A673 (cell line): Measurements from ENCODE around the gene CIT. TPM values are rescaled to one million over a fixed set of nuclear protein-coding genes. Genes with fewer than 3 reads are reported as not detected.

Source experiments
- BruUV-seq: library from RNA; stranded (reverse); fragments of 400-500 nt; replicated peaks from 2 replicates; lab custom pipeline; 2021; lab: Mats Ljungman, UMichigan
- CTCF ChIA-PET: fragments of 300-600 bp; sonication (Branson Sonifier 250); formaldehyde crosslinking; loops from one replicate; lab custom pipeline; 2022; ENCODE audit warnings: antibody characterized with exemption; lab: Charles Lee
- POLR2A ChIA-PET: fragments of 300-600 bp; sonication (Branson Sonifier 250); formaldehyde crosslinking; loops from one replicate; lab custom pipeline; 2022; ENCODE audit warnings: antibody characterized with exemption; ENCODE audit not compliant: low non-redundant PET; lab: Charles Lee
- DNase-seq: peaks from one replicate; pipeline ENCODE4 v3.0.0-alpha.2; 2015; ENCODE audit warnings: low spot score
- H3K27ac ChIP-seq: fragments of 200-600 bp; sonication (generic); 2 replicates; pipeline ENCODE4 v1.5.1; 2016; ENCODE audit warnings: mixed run types, low read depth, mild to moderate bottlenecking, mixed read lengths, antibody characterized with exemption, low read length; ENCODE audit not compliant: poor library complexity, severe bottlenecking
- H3K27me3 ChIP-seq: fragments of 200-600 bp; sonication (generic); replicated peaks from 2 replicates; pipeline ENCODE4 v1.6.1; 2017; ENCODE audit warnings: mixed run types, low read depth, mild to moderate bottlenecking, mixed read lengths, antibody characterized with exemption, low read length; ENCODE audit not compliant: insufficient read depth, poor library complexity
- H3K36me3 ChIP-seq: fragments of 200-600 bp; sonication (generic); 2 replicates; pipeline ENCODE4 v1.6.1; 2016; ENCODE audit warnings: mixed run types, mild to moderate bottlenecking, mixed read lengths, antibody characterized with exemption, low read length; ENCODE audit not compliant: insufficient read depth, poor library complexity, severe bottlenecking
- H3K4me1 ChIP-seq: fragments of 200-600 bp; sonication (generic); 2 replicates; pipeline ENCODE4 v1.6.1; 2017; ENCODE audit warnings: mixed run types, mild to moderate bottlenecking, mixed read lengths, antibody characterized with exemption, low read length; ENCODE audit not compliant: insufficient read depth, poor library complexity, severe bottlenecking
- H3K4me3 ChIP-seq: fragments of 200-600 bp; sonication (generic); 2 replicates; pipeline ENCODE4 v1.5.1; 2016; ENCODE audit warnings: low read depth, mixed run types, mild to moderate bottlenecking, mixed read lengths, low read length; ENCODE audit not compliant: poor library complexity, severe bottlenecking
- H3K9me3 ChIP-seq: fragments of 200-600 bp; sonication (generic); 2 replicates; pipeline ENCODE4 v1.6.1; 2016; ENCODE audit warnings: mixed run types, low read depth, mild to moderate bottlenecking, mixed read lengths, antibody characterized with exemption, low read length; ENCODE audit not compliant: poor library complexity, severe bottlenecking
- CTCF ChIP-seq: fragments of 300-800, 200-600 bp; sonication (generic); conservative IDR thresholded peaks from 2 replicates; pipeline ENCODE4 v1.5.1; 2017; ENCODE audit warnings: low read depth, mild to moderate bottlenecking, antibody characterized with exemption, low read length, moderate library complexity, mixed read lengths
- EZH2 ChIP-seq: fragments of 200-600 bp; sonication (generic); IDR thresholded peaks from 2 replicates; pipeline ENCODE4 v1.6.1; 2017; ENCODE audit warnings: borderline replicate concordance, low read depth, mild to moderate bottlenecking, mixed read lengths, antibody characterized with exemption, low read length; ENCODE audit not compliant: poor library complexity, severe bottlenecking
- intact Hi-C: fragments of 100-400 bp; cut with micrococcal nuclease; formaldehyde crosslinking; loops from one replicate; pipeline ENCODE4 v1.10.0; 2022; ENCODE audit not compliant: unreplicated experiment
- total RNA-seq: library from RNA; stranded (reverse); gene quantifications from 2 replicates; pipeline ENCODE4 v1.2.3, GENCODE V29; 2021

CIT gene
- total RNA-seq, 1 experiment from 2014 or later: 62.4 TPM

DNA sequence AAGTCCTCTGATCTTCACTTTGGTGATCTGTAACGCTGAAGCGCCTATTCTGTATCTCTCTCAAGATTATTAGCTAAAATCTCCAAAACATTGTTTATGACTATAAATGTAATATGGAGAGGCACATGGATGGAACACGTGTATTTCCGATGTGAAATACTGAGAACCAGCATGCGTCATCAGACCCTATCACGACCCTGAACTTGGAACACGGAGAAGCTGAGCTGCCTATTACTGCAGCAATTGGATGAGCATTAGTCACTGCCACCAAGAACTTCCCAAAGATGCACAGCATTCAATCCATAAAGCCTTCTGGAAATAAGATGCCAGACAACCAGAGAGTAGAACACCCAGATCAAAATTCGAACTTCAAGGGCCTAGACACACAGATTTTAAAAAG, 147.2 kb downstream of the CIT start:
- Histone ChIP-seq H3K27me3 (no peaks in the 10 kb centered on the region), H3K36me3 (peaks cover 8% of the 10 kb centered on the region), H3K4me3 (no peak overlapping the region), H3K27ac (no peak overlapping the region), H3K9me3 (no peaks in the 10 kb centered on the region), H3K4me1 (no peaks in the 10 kb centered on the region)
- no peak for TF ChIP-seq EZH2
- TF ChIP-seq CTCF: no peak
- ChIA-PET CTCF (interaction anchor here (0.6 kb wide), 1 partner anchor 52 kb away, joined by 4 read pairs; no protein-coding TSS in a partner anchor), POLR2A (no interaction called here)
- BruUV-seq: no TSS peak
- no peak for DNase-seq
- intact Hi-C loops: no loop called here

- DNase-seq: no peak
- Histone ChIP-seq H3K4me3 (no peak overlapping the region), H3K27me3 (no peaks in the 10 kb centered on the region), H3K36me3 (peaks cover 4% of the 10 kb centered on the region), H3K27ac (no peak overlapping the region), H3K4me1 (no peaks in the 10 kb centered on the region), H3K9me3 (no peaks in the 10 kb centered on the region)
- ChIA-PET POLR2A (no interaction called here), CTCF (no interaction called here)
- no TSS peak for BruUV-seq
- intact Hi-C loops: no loop called here
- TF ChIP-seq EZH2: no peak
- no peak for TF ChIP-seq CTCF
Measured at GRCh38 chr12:119728444-119728745, 148.7 kb downstream of the CIT start.

- Histone ChIP-seq H3K4me1 (no peaks in the 10 kb centered on the region), H3K9me3 (no peaks in the 10 kb centered on the region), H3K27me3 (no peaks in the 10 kb centered on the region), H3K36me3 (peaks cover 4% of the 10 kb centered on the region), H3K27ac (no peak overlapping the region), H3K4me3 (no peak overlapping the region)
- no TSS peak for BruUV-seq
- ChIA-PET CTCF (no interaction called here), POLR2A (no interaction called here)
- DNase-seq: no peak
- TF ChIP-seq EZH2 (no peak), CTCF (no peak)
- intact Hi-C loops: no loop called here
Measured at GRCh38 chr12:119727600-119728443, 149.3 kb downstream of the CIT start.
